Dedifferentiated amniotic fluid mesenchymal stem cell (primary cell): Measurements from ENCODE around the gene GORASP2.

Experiments
- DNase-seq: peaks from one replicate; pipeline ENCODE4 v3.0.0-alpha.2; 2016; ENCODE audit errors: extremely low spot score

The GORASP2 gene

DNA sequence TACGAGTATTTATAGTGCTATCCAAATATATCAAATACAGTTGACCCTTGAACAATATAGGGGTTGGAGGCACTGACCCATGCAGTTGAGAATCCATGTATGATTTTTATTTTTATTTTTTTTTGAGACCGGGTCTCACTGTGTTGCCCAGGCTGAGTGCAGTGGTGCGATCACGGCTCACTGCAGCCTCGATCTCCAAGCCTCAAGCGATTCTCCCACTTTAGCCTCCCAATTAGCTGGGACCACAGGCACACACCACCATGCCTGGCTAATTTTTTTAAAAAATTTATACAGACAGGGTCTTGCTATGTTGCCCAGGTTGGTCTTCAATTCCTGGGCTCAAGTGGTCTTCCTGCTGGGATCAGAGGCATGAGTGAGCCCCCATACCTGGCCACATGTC lies 70.6 kb downstream of the GORASP2 start:
- no peak for DNase-seq

DNA sequence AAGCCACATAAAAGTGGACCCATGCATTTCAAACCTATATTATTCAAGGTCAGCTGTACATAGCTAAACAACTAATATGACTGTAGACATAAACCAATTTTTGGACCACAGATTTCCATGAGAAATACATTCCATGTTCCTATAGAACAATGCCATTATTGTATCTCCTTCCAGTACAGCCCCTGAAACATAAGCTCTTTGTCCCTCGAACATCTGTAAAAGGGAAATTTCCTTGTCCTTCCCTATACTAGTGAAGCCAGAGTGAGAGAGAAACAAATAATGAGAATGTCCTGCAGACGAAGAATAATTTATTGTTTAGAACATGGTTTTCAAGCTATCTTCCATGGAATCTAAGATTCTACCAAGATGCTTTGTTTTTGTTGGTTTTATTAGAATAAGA lies 75.3 kb downstream of the GORASP2 start:
- DNase-seq = no peak

DNA sequence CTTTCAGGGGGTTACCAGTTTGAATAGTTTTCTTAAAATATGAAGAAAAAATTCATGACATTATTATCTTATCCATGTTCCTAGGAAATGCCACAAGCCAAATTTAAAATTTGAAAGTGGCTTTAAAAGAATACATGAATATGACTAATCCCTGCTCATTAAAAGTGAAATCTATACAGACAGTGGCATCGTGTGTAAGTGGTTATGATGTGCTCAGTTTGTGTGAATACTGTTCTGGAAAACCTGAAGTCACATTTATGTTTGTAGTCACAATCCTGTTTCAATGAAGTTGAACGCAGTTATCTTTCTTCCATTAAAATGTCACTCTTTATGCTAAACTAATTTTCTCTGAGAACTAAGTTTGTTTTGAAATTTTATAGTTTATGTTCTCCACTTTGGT lies 75.8 kb downstream of the GORASP2 start:
- DNase-seq = no peak

DNA sequence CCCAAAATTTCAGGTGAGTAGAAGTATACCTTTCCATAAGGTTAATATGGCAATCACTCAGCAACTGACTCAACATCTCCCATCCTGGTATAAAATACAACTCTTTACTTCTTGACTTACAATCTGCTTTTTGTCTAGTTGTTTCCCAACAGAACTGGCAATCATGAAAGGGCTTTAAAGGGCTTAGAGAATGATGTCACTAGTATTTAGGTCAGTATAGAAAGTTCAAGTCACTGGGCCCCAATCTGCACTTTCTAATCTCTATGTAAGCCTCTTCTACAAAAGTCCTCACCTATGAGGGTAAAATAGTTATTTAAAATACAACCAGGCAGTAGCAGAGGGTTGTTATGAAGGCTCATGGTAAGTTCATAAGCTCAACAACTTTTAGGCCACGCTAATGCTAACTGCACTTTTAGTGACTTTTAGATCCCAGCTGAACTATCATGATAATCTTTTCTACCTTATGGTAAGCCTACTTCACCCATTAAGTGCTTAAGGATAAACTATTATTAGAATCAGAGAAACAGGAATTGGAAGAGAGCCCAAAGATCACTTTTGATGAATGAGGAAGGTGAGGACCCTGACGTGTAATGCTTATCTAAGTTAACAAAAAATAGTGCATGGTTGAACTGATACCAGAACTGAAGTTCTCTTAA lies 79.6 kb downstream of the GORASP2 start:
- no peak for DNase-seq

DNA sequence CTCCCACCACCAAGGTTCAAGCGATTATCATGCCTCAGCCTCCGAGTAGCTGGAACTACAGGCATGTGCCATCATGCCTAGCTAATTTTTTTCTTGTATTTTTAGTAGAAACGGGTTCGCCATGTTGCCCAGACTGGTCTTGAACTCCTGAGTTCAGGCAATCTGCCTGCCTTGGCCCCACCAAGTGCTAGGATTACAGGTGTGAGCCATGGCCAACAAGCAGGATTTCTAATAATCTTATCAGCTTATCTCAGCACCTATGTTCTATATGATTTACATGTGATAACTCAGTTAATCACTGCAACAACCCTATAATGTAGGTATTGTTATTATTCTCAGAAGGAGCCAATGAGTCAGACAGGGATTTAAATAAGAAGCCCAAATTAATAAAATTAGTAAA lies 80.3 kb downstream of the GORASP2 start:
- no peak for DNase-seq

DNA sequence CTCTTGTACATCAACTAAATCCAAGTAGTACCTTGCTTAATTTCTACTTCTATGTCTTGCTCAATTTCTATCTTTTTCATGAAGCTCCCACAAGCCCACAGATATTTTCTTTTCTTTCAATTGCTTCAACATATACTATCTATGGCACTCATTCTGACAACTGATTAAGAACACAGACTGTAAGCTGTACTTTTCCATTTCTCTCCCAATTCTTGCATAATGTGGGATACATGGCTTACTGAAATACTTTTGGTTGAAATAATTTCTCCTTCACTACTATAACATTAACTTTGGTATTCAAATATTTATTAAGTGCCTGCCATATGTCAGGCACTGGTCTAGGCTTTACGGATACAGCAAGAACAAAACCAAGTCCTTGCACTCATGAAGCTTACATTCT lies 84.8 kb downstream of the GORASP2 start:
- DNase-seq = no peak

DNA sequence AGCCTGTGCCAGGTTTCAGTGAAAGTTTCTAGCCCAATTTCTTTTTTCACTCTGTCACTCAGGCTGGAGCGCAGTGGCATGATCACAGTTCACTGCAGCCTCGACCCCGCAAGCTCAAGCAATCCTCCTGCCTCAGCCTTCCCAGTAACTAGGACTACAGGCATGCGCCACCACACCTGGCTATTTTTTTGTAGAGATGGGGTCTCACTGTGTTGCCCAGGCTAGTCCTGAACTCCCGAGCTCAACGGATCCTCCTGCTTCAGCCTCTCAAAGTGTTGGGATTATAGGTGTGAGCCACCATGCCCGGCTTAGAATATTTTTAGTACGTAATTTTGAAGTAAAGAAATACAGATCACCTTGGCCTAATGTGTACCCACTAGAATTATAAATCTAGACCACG lies 87.1 kb downstream of the GORASP2 start:
- no peak for DNase-seq
